Common myeloid progenitor, CD34-positive (primary cell): Measurements from ENCODE around the gene GRHL1.

Experiments
- CTCF ChIA-PET: fragments of 350-600 bp; sonication (Branson Sonifier 250); formaldehyde crosslinking; loops from one replicate; lab custom pipeline; 2021; ENCODE audit warnings: antibody characterized with exemption; lab: Charles Lee
- POLR2A ChIA-PET: fragments of 350-600 bp; sonication (Branson Sonifier 250); formaldehyde crosslinking; loops from one replicate; lab custom pipeline; 2021; ENCODE audit warnings: antibody characterized with exemption; lab: Charles Lee
- DNase-seq, 3 donors: peaks; one replicate each; pipeline versions ENCODE4 v3.0.0 to v3.0.0-alpha.2; 2013
- H3K27ac ChIP-seq, 2 experiments: 1 replicate in 1 of 2; 2 replicates in 1 of 2; pipeline ENCODE4 v1.7.0; 2013; ENCODE audit warnings: inconsistent platforms in 2 of 2, low read length in 2 of 2, mild to moderate bottlenecking in 2 of 2, low read depth in 1 of 2, moderate library complexity in 1 of 2; ENCODE audit not compliant: severe bottlenecking in 2 of 2, insufficient read depth in 1 of 2, poor library complexity in 1 of 2
- H3K27me3 ChIP-seq, 5 experiments: replicated peaks in 2 of 5; 1 replicate in 3 of 5; 2 replicates in 2 of 5; pipeline versions ENCODE4 v1.6.1 to v1.7.0; 2013; ENCODE audit warnings: low read length in 4 of 5, mild to moderate bottlenecking in 2 of 5, moderate library complexity in 2 of 5, inconsistent platforms in 1 of 5; ENCODE audit not compliant: insufficient read depth in 5 of 5, control insufficient read depth in 4 of 5
- H3K36me3 ChIP-seq, 4 experiments: 1 replicate in 2 of 4; 2 replicates in 2 of 4; pipeline versions ENCODE4 v1.6.1 to v1.7.0; 2013; ENCODE audit warnings: low read length in 3 of 4, control low read depth in 1 of 4, mild to moderate bottlenecking in 1 of 4; ENCODE audit not compliant: control insufficient read depth in 4 of 4, insufficient read depth in 4 of 4
- H3K4me1 ChIP-seq, 4 experiments: 1 replicate in 3 of 4; 2 replicates in 1 of 4; pipeline versions ENCODE4 v1.6.1 to v1.7.1; 2013; ENCODE audit warnings: low read length in 3 of 4, mild to moderate bottlenecking in 3 of 4, control low read depth in 1 of 4, inconsistent platforms in 1 of 4, moderate library complexity in 1 of 4; ENCODE audit not compliant: control insufficient read depth in 4 of 4, insufficient read depth in 4 of 4; ENCODE audit errors: control extremely low read depth in 1 of 4
- H3K4me3 ChIP-seq, 7 experiments: 1 replicate in 4 of 7; 2 replicates in 3 of 7; pipeline versions ENCODE4 v1.5.1 to v1.7.0; 2013; ENCODE audit warnings: mild to moderate bottlenecking in 7 of 7, low read length in 6 of 7, moderate library complexity in 6 of 7, inconsistent platforms in 2 of 7, low read depth in 2 of 7, control low read depth in 1 of 7; ENCODE audit not compliant: insufficient read depth in 4 of 7, control insufficient read depth in 1 of 7; ENCODE audit errors: extremely low read depth in 1 of 7
- H3K9me3 ChIP-seq, 5 experiments: 1 replicate in 4 of 5; 2 replicates in 1 of 5; pipeline versions ENCODE4 v1.6.1 to v1.7.1; 2013; ENCODE audit warnings: low read length in 4 of 5, mild to moderate bottlenecking in 2 of 5, inconsistent platforms in 1 of 5, low read depth in 1 of 5, moderate library complexity in 1 of 5; ENCODE audit not compliant: control insufficient read depth in 4 of 5, insufficient read depth in 2 of 5; ENCODE audit errors: control extremely low read depth in 1 of 5
- WGBS: methylation state at CpG from one replicate; pipeline ENCODE4 v1.1.5; 2013; ENCODE audit not compliant: insufficient coverage; 5-methylcytosine and 5-hydroxymethylcytosine counted together

The GRHL1 gene

DNA sequence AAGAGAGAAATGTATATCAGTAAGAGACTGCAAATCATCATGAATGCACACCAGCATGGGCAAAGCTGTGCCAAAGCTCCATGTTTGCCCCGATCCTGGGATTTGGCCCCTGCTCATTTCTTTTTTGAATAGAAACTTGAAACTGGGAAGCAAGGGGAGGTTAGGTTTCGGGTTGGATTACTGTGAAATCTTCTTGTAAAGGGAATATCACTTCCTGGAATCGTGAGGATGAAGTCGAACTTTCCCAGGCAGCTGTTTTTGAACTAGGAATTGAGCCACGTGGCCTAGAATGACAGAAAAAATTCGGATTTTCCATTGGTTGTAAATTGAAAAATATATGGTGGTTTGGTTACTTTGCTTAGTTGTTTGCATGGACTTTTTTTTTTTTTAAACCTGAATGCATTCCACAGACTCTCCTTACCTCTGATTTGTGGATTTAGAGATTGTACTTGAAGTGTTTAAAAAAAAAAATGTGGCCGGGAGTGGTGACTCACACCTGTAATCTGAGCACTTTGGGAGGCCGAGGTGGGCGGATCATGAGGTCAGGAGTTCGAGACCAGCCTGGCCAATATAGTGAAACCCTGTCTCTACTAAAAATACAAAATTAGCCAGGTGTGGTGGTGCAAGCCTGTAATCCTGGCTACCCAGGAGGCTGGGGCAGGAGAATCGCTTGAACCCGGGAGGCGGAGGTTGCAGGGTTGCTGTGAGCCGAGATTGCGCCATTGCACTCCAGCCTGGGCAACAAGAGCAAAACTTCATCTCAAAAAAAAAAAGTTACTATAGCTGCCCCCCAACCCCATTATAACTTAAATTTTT lies 32.1 kb downstream of the GRHL1 start:
- Histone ChIP-seq H3K27me3 (peaks cover 0 to 4% (median 0%) of the 10 kb centered on the region in 5 experiments), H3K27ac (no peak overlapping the region), H3K4me1 (no peaks in the 10 kb centered on the region), H3K36me3 (no peaks in the 10 kb centered on the region), H3K4me3 (no peak overlapping the region), H3K9me3 (no peaks in the 10 kb centered on the region)
- ChIA-PET POLR2A (no interaction called here), CTCF (interaction anchor here (0.9 to 7.1 kb wide), 27 partner anchors 8 to 174 kb away, joined by 3 to 106 read pairs (median 6); no protein-coding TSS in a partner anchor)
- no peak for DNase-seq
- WGBS: 77% methylated on average over 13 of the region's 15 CpGs

DNA sequence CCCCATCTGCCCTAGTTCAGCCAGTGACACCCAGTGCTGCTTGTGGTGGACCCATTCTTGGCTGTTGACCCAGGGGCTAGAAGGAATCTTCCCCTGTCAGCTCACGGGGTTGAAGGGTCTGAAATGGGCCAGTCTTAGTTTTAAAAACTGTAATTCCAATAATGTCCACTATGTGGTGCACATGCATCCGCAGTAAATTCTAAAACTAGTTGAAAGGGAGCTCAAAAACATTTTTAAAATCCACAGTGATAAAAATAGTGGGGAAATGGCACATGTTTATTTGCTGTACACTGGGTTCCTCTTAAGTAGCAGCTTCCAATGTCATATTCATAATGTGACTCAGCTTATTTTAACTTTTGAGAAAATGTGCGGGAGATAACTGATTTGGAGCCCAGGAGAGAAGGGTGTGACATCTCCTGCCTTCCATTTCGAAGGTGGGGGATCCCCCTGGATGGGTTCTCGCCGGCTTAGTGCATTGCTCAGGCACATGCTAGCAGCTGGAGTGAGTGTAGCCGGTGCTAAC lies 32.8 kb downstream of the GRHL1 start:
- Histone ChIP-seq H3K4me3 (no peak overlapping the region), H3K36me3 (no peaks in the 10 kb centered on the region), H3K27ac (no peak overlapping the region), H3K9me3 (no peaks in the 10 kb centered on the region), H3K27me3 (peaks cover 0 to 4% (median 0%) of the 10 kb centered on the region in 5 experiments), H3K4me1 (no peaks in the 10 kb centered on the region)
- peak; percentile 60 to 77 (median 68) for DNase-seq
- CTCF ChIA-PET: interaction anchor here (0.6 to 7.1 kb wide), 28 partner anchors 8 to 175 kb away, joined by 3 to 106 read pairs (median 6); no protein-coding TSS in a partner anchor
- POLR2A ChIA-PET: interaction anchor here (0.6 kb wide), 1 partner anchor 37 kb away, joined by 3 read pairs; no protein-coding TSS in a partner anchor
- WGBS: 75% methylated on average over 3 of the region's 7 CpGs

- no peak overlapping the region for H3K4me3 ChIP-seq
- no peak for DNase-seq
- H3K4me1 ChIP-seq: no peaks in the 10 kb centered on the region
- peaks cover 0 to 4% (median 0%) of the 10 kb centered on the region in 5 experiments for H3K27me3 ChIP-seq
- H3K36me3 ChIP-seq: no peaks in the 10 kb centered on the region
- WGBS: 93% methylated on average over 2 of the region's 6 CpGs
- H3K27ac ChIP-seq: no peak overlapping the region
- H3K9me3 ChIP-seq: no peaks in the 10 kb centered on the region
- CTCF ChIA-PET: interaction anchor here (0.6 to 7.1 kb wide), 29 partner anchors 7 to 244 kb away, joined by 3 to 106 read pairs (median 6); no protein-coding TSS in a partner anchor
- POLR2A ChIA-PET: interaction anchor here (0.5 to 0.6 kb wide), 2 partner anchors 37 to 1926 kb away, joined by 3 read pairs; no protein-coding TSS in a partner anchor
Measured at GRCh38 chr2:9984871-9985480, 33.5 kb downstream of the GRHL1 start.

DNA sequence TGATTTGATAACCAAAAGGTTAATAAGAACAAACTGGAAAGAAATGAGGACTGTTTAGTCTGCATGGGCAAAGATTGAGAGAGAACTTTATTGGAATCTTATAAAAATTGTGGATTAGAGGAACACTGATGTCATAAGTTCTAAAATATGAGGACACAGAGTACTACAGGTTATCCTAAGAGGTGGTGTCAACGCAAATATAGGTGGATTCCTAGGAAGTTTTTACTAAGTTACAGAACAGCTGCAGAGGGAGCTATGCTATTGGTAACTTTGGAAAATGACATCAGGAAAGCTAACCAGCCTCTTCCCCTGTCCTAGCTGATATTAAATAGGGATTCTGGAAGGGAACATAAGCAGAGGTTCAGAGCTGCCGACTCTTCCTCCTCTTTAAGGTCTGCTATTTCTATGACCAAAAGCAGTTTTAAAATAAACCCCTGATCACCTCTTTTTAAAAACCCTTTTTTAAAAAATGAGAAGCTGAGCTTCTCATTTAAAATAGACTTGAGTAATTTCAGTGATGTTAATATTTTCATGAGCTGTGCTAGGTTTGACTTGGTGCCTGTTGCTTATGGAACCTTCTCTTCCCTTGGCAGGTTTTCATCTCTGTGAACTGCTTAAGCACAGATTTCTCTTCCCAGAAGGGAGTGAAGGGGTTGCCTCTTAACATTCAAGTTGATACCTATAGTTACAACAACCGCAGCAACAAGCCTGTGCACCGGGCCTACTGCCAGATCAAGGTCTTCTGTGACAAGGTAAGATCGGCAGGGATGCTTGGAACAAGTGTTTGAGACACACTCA lies 34.2 kb downstream of the GRHL1 start:
- Histone ChIP-seq H3K27ac (no peak overlapping the region), H3K9me3 (no peaks in the 10 kb centered on the region), H3K4me1 (no peaks in the 10 kb centered on the region), H3K36me3 (no peaks in the 10 kb centered on the region), H3K4me3 (no peak overlapping the region), H3K27me3 (peaks cover 0 to 4% (median 0%) of the 10 kb centered on the region in 5 experiments)
- ChIA-PET POLR2A (no interaction called here), CTCF (interaction anchor here (0.6 to 7.1 kb wide), 12 partner anchors 10 to 228 kb away, joined by 3 to 106 read pairs (median 8); no protein-coding TSS in a partner anchor)
- DNase-seq: no peak
- 100% methylated on average over 1 of the region's 5 CpGs for WGBS

DNA sequence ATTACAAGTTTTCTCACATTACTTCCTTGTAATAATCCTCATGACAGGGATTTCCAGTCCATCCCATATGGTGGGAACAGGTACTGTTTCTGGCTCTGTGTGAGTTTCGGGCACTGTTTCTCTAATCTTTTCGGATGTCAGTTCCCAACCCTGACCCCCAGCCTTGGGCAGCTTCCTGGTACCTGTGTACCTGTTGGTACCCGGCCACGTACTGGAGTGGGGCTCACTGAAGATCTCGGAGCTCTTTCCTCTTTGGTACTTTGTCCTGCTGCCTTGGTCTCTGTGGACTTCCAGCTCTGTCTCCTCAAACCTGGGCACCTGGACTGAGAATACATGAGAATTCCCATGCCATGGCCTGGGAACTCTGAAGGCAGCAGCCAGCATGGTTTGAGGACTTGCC lies 36.8 kb downstream of the GRHL1 start:
- CTCF ChIA-PET: no interaction called here

GRCh38 chr2:9990736-9991135 lies 39.2 kb downstream of the GRHL1 start:
- CTCF ChIA-PET: interaction anchor here (0.9 to 1.5 kb wide), 3 partner anchors 14 to 45 kb away, joined by 3 to 4 read pairs (median 4); no protein-coding TSS in a partner anchor

More for the DNA sequence above, 36.8 kb downstream of the GRHL1 start:
- no peaks in the 10 kb centered on the region for H3K9me3 ChIP-seq
- H3K27ac ChIP-seq: no peak overlapping the region
- DNase-seq: no peak
- no peaks in the 10 kb centered on the region for H3K27me3 ChIP-seq
- H3K4me1 ChIP-seq: peaks cover 0 to 3% (median 0%) of the 10 kb centered on the region in 4 experiments
- H3K4me3 ChIP-seq: no peak overlapping the region
- WGBS: 100% methylated on average over 5 of the region's 5 CpGs
- POLR2A ChIA-PET: no interaction called here
- H3K36me3 ChIP-seq: no peaks in the 10 kb centered on the region

More at GRCh38 chr2:9990736-9991135, 39.2 kb downstream of the GRHL1 start:
- no peaks in the 10 kb centered on the region for H3K27me3 ChIP-seq
- H3K27ac ChIP-seq: no peak overlapping the region
- no peaks in the 10 kb centered on the region for H3K9me3 ChIP-seq
- no peak for DNase-seq
- H3K36me3 ChIP-seq: no peaks in the 10 kb centered on the region
- no peak overlapping the region for H3K4me3 ChIP-seq
- 96% methylated on average over 6 of the region's 6 CpGs for whole genome bisulfite sequencing
- H3K4me1 ChIP-seq: peaks cover 0 to 3% (median 0%) of the 10 kb centered on the region in 4 experiments
- POLR2A ChIA-PET: no interaction called here
